SK-N-SH (cell line): ENCODE results near the gene WDR5B. TPM values are rescaled to one million over a fixed set of nuclear protein-coding genes. Genes with fewer than 3 reads are reported as not detected.

ENCODE experiments used
- CTCF ChIA-PET: fragments of 300-600, 350-600 bp; formaldehyde crosslinking; extraction: SDS; loops from one replicate; lab custom pipeline; 2021; lab: Yijun Ruan, JAX
- POLR2A ChIA-PET: fragments of 350-600 bp; sonication (Branson Sonifier 250); formaldehyde crosslinking; extraction: SDS; loops from one replicate; lab custom pipeline; 2020; ENCODE audit warnings: antibody characterized with exemption, inconsistent platforms; lab: Yijun Ruan, JAX
- DNase-seq: peaks from one replicate; pipeline ENCODE4 v3.0.0; 2012
- H2AFZ ChIP-seq: fragments of 200-600 bp; sonication (generic); 2 replicates; pipeline ENCODE4 v1.8.1; 2016; ENCODE audit warnings: antibody characterized with exemption, mild to moderate bottlenecking, low read depth
- H3F3A ChIP-seq: fragments of 200-600 bp; sonication (generic); replicated peaks from 2 replicates; pipeline ENCODE3; 2016; ENCODE audit warnings: antibody characterized with exemption, mild to moderate bottlenecking; ENCODE audit not compliant: insufficient read depth
- H3K27ac ChIP-seq, 2 experiments: fragments of 200-500 bp in 1 of 2; fragments of 200-600 bp in 1 of 2; sonication (Bioruptor generic) in 1 of 2; sonication (generic), shearing (Covaris generic) in 1 of 2; 2 replicates each; pipeline versions ENCODE4 v1.5.1 to v1.6.1; 2014 to 2016; ENCODE audit warnings: low read depth in 2 of 2, inconsistent platforms in 1 of 2, low read length in 1 of 2, mild to moderate bottlenecking in 1 of 2, mixed read lengths in 1 of 2
- H3K27me3 ChIP-seq: fragments of 200-600 bp; sonication (generic), shearing (Covaris generic); 2 replicates; pipeline ENCODE4 v1.6.1; 2016; ENCODE audit warnings: mixed run types; ENCODE audit not compliant: insufficient read depth
- H3K36me3 ChIP-seq, 2 experiments: fragments of 200-500 bp in 1 of 2; fragments of 200-600 bp in 1 of 2; sonication (Bioruptor generic) in 1 of 2; sonication (generic) in 1 of 2; replicated peaks in 1 of 2; 2 replicates each; pipeline versions ENCODE3 to v1.5.1; 2014 to 2016; ENCODE audit warnings: low read length in 1 of 2, mild to moderate bottlenecking in 1 of 2; ENCODE audit not compliant: insufficient read depth in 2 of 2, control insufficient read depth in 1 of 2
- H3K4me1 ChIP-seq, 2 experiments: fragments of 200-500 bp in 1 of 2; fragments of 200-600 bp in 1 of 2; sonication (Bioruptor generic) in 1 of 2; sonication (generic), shearing (Covaris generic) in 1 of 2; 2 replicates each; pipeline versions ENCODE4 v1.5.1 to v1.6.1; 2014 to 2016; ENCODE audit warnings: low read depth in 1 of 2, low read length in 1 of 2, mixed run types in 1 of 2; ENCODE audit not compliant: insufficient read depth in 2 of 2, control insufficient read depth in 1 of 2
- H3K4me2 ChIP-seq: fragments of 200-600 bp; sonication (generic), shearing (Covaris generic); 2 replicates; pipeline ENCODE4 v1.6.1; 2017; ENCODE audit warnings: mixed run types
- H3K4me3 ChIP-seq, 2 experiments: fragments of 200-500 bp in 1 of 2; fragments of 200-600 bp in 1 of 2; sonication (Bioruptor generic) in 1 of 2; sonication (generic), shearing (Covaris generic) in 1 of 2; 2 replicates each; pipeline versions ENCODE4 v1.5.1 to v1.8.1; 2014 to 2016; ENCODE audit warnings: low read depth in 2 of 2, inconsistent platforms in 1 of 2, low read length in 1 of 2, mild to moderate bottlenecking in 1 of 2, mixed read lengths in 1 of 2, moderate library complexity in 1 of 2
- H3K79me2 ChIP-seq: fragments of 200-600 bp; sonication (generic); 2 replicates; pipeline ENCODE4 v1.8.1; 2017; ENCODE audit warnings: mild to moderate bottlenecking; ENCODE audit not compliant: insufficient read depth
- H3K9ac ChIP-seq: fragments of 200-600 bp; sonication (generic); 2 replicates; pipeline ENCODE4 v1.6.1; 2017; ENCODE audit warnings: mixed run types
- H3K9me2 ChIP-seq: fragments of 200-600 bp; sonication (generic); 2 replicates; pipeline ENCODE4 v1.6.1; 2017; ENCODE audit warnings: mixed run types
- H3K9me3 ChIP-seq: fragments of 200-600 bp; sonication (generic); 2 replicates; pipeline ENCODE4 v1.6.1; 2017; ENCODE audit warnings: mixed run types, mild to moderate bottlenecking, moderate library complexity
- H4K20me1 ChIP-seq: fragments of 200-600 bp; sonication (generic); 2 replicates; pipeline ENCODE4 v1.6.1; 2017; ENCODE audit warnings: mild to moderate bottlenecking, mixed run types; ENCODE audit not compliant: insufficient read depth
- CTCF ChIP-seq: fragments of 200-600 bp; sonication (generic); IDR thresholded peaks from 2 replicates; pipeline ENCODE4 v1.6.1; 2017; ENCODE audit warnings: antibody characterized with exemption, mild to moderate bottlenecking, moderate library complexity
- ELF1 ChIP-seq: IDR thresholded peaks from 2 replicates; pipeline ENCODE4 v1.4.0; 2012
- EZH2phosphoT487 ChIP-seq: fragments of 200-600 bp; sonication (generic); IDR thresholded peaks from 2 replicates; pipeline ENCODE4 v1.6.1; 2017; ENCODE audit warnings: low read depth, mixed run types, mild to moderate bottlenecking, antibody characterized with exemption, moderate library complexity, borderline replicate concordance
- FOSL2 ChIP-seq: IDR thresholded peaks from 2 replicates; pipeline ENCODE4 v1.4.0; 2012; ENCODE audit warnings: low read depth, mild to moderate bottlenecking, moderate library complexity, borderline replicate concordance
- GABPA ChIP-seq: IDR thresholded peaks from 2 replicates; pipeline ENCODE4 v1.4.0; 2012; ENCODE audit warnings: low read depth, mild to moderate bottlenecking
- MEF2A ChIP-seq: IDR thresholded peaks from 2 replicates; pipeline ENCODE4 v1.4.0; 2012; ENCODE audit warnings: low read depth, borderline replicate concordance
- MXI1 ChIP-seq: IDR thresholded peaks from 2 replicates; pipeline ENCODE4 v1.6.1; 2012; ENCODE audit warnings: mild to moderate bottlenecking, low read depth, low read length, improper control_type of control experiment
- PBX3 ChIP-seq: IDR thresholded peaks from 2 replicates; pipeline ENCODE4; 2012
- POLR2AphosphoS5 ChIP-seq: IDR thresholded peaks from 2 replicates; pipeline ENCODE4 v1.6.1; 2012; ENCODE audit warnings: low read depth, low read length
- RAD21 ChIP-seq: IDR thresholded peaks from 2 replicates; pipeline ENCODE4 v1.6.1; 2012; ENCODE audit warnings: mild to moderate bottlenecking, low read length
- SMC3 ChIP-seq: IDR thresholded peaks from 2 replicates; pipeline ENCODE4 v1.6.1; 2012; ENCODE audit warnings: low read depth, low read length, improper control_type of control experiment
- TEAD4 ChIP-seq: IDR thresholded peaks from 2 replicates; pipeline ENCODE4 v1.4.0; 2012; ENCODE audit warnings: mild to moderate bottlenecking, borderline replicate concordance; ENCODE audit not compliant: insufficient read depth
- USF1 ChIP-seq: IDR thresholded peaks from 2 replicates; pipeline ENCODE4 v1.4.0; 2012; ENCODE audit warnings: low read depth, borderline replicate concordance
- WGBS: methylation state at CpG from one replicate; pipeline ENCODE4 v1.1.6; 2017; ENCODE audit warnings: low lambda C conversion rate; 5-methylcytosine and 5-hydroxymethylcytosine counted together
- polyA plus RNA-seq, 3 experiments: library from polyadenylated mRNA; depleted of rRNA; stranded (reverse); fragments of >200 nt; gene quantifications; 2 replicates each; pipeline ENCODE4 v1.2.3, GENCODE V29; 2012

The WDR5B gene
- polyA plus RNA-seq, 1 of the 3 experiments (the other 2 are of a cell fraction): 2.2 TPM

GRCh38 chr3:122394173-122394572 is 21.7 kb downstream of the WDR5B start:
- H3K9me2 ChIP-seq: no peaks in the 10 kb centered on the region
- H3K27me3 ChIP-seq: no peaks in the 10 kb centered on the region
- 73% methylated on average over 1 of the region's 1 CpG for WGBS
- no peaks in the 10 kb centered on the region for H4K20me1 ChIP-seq
- H3K9ac ChIP-seq: no peak overlapping the region
- no peak overlapping the region for H3K4me2 ChIP-seq
- H2AFZ ChIP-seq: no peak overlapping the region
- no peak for TF ChIP-seq POLR2AphosphoS5
- no peak for TF ChIP-seq TEAD4
- no peak for TF ChIP-seq USF1
- no peak for TF ChIP-seq SMC3
- TF ChIP-seq ELF1: no peak
- no peak for TF ChIP-seq FOSL2
- TF ChIP-seq MXI1: no peak
- no peak for TF ChIP-seq GABPA
- peaks cover 2 to 19% of the 10 kb centered on the region in 2 experiments; a peak in 3 of 4 replicates for H3K4me1 ChIP-seq
- H3K4me3 ChIP-seq: no peak overlapping the region
- ChIA-PET POLR2A (no interaction called here), CTCF (interaction anchor here (1.3 to 2.7 kb wide), 7 partner anchors 10 to 634 kb away, joined by 4 to 45 read pairs (median 11); partner anchors contain the start of genes FAM162A, MIX23, PARP14 and WDR5B)
- no peaks in the 10 kb centered on the region for H3F3A ChIP-seq
- H3K9me3 ChIP-seq: no peaks in the 10 kb centered on the region
- no peak overlapping the region; a peak in 1 of 4 replicates for H3K27ac ChIP-seq
- H3K36me3 ChIP-seq: no peaks in the 10 kb centered on the region
- H3K79me2 ChIP-seq: no peaks in the 10 kb centered on the region
- DNase-seq: no peak

- 17% methylated on average over 2 of the region's 2 CpGs for WGBS
These were observed 22.7 kb downstream of the WDR5B start for GRCh38 chr3:122392868-122393844.

More at GRCh38 chr3:122392868-122393844, 22.7 kb downstream of the WDR5B start:
- Histone ChIP-seq H3K9ac (no peak overlapping the region), H3K4me3 (no peak overlapping the region), H3K27me3 (no peaks in the 10 kb centered on the region), H3K79me2 (no peaks in the 10 kb centered on the region), H4K20me1 (no peaks in the 10 kb centered on the region), H3F3A (no peaks in the 10 kb centered on the region), H3K9me3 (no peaks in the 10 kb centered on the region), H3K4me1 (peaks cover 2 to 19% of the 10 kb centered on the region in 2 experiments; a peak in 3 of 4 replicates), H2AFZ (peak overlapping the region; percentile 33; the same call in 1 of the 2 replicates), H3K36me3 (no peaks in the 10 kb centered on the region), H3K4me2 (no peak overlapping the region), H3K27ac (no peak overlapping the region; a peak in 1 of 4 replicates), H3K9me2 (no peaks in the 10 kb centered on the region)
- ChIA-PET POLR2A (interaction anchor here (0.7 to 1.5 kb wide), 4 partner anchors 9 to 286 kb away, joined by 3 to 6 read pairs (median 5); partner anchors contain the start of genes FAM162A, MIX23 and WDR5B), CTCF (interaction anchor here (0.7 to 2.7 kb wide), 29 partner anchors 9 to 645 kb away, joined by 3 to 45 read pairs (median 4); partner anchors contain the start of genes DTX3L, FAM162A, MIX23 and PARP14)
- TF ChIP-seq EZH2phosphoT487: no peak
- TF ChIP-seq PBX3: no peak
- TF ChIP-seq CTCF: peak; percentile 85
- no peak for TF ChIP-seq MEF2A
- TF ChIP-seq RAD21: peak; percentile 83
- no peak for TF ChIP-seq MXI1
- TF ChIP-seq SMC3: peak; percentile 55
- peak; percentile 33 for DNase-seq
